GM18526 (cell line): ENCODE data around the gene EML2.
A peak's percentile ranks its signal among the peaks of the same experiment; 100 is the strongest.

Source experiments
- POLR2A ChIP-seq: IDR thresholded peaks from 3 replicates; pipeline ENCODE4 v1.6.1; 2011; ENCODE audit not compliant: insufficient read length; ENCODE audit errors: extremely low read depth

EML2 gene

GRCh38 chr19:45601115-45601514, 38.1 kb downstream of the EML2 start:
- no peak for TF ChIP-seq POLR2A

GRCh38 chr19:45600340-45600885, 38.8 kb downstream of the EML2 start:
- TF ChIP-seq POLR2A, result no peak

GRCh38 chr19:45599286-45599685, 39.9 kb downstream of the EML2 start:
- TF ChIP-seq POLR2A, result no peak

- no peak for TF ChIP-seq POLR2A
Measured at GRCh38 chr19:45598267-45599001, 40.8 kb downstream of the EML2 start.

- TF ChIP-seq POLR2A, result no peak
Measured at GRCh38 chr19:45597425-45598111, 41.6 kb downstream of the EML2 start.

GRCh38 chr19:45595814-45596213, 43.4 kb downstream of the EML2 start:
- TF ChIP-seq POLR2A, result no peak

- no peak for TF ChIP-seq POLR2A
Measured at GRCh38 chr19:45593520-45593919, 45.7 kb downstream of the EML2 start.

GRCh38 chr19:45592366-45592765, 46.8 kb downstream of the EML2 start:
- TF ChIP-seq POLR2A, result no peak

GRCh38 chr19:45591638-45592005, 47.6 kb downstream of the EML2 start:
- TF ChIP-seq POLR2A, result no peak

GRCh38 chr19:45591004-45591637, 48.1 kb downstream of the EML2 start:
- TF ChIP-seq POLR2A, result no peak

- TF ChIP-seq POLR2A, result no peak
Measured at GRCh38 chr19:45590300-45591003, 48.7 kb downstream of the EML2 start.

- no peak for TF ChIP-seq POLR2A
Measured at GRCh38 chr19:45589768-45590167, 49.4 kb downstream of the EML2 start.

- TF ChIP-seq POLR2A, result no peak
Measured at GRCh38 chr19:45587873-45588272, 51.3 kb downstream of the EML2 start.

GRCh38 chr19:45585158-45585577, 54.0 kb downstream of the EML2 start:
- TF ChIP-seq POLR2A, result no peak

- peak; percentile 69 for TF ChIP-seq POLR2A
Measured at GRCh38 chr19:45584332-45585157, 54.7 kb downstream of the EML2 start, which contains the start of gene OPA3. TSS of gene OPA3 (minus strand) at chr19:45584802. CDS start at chr19:45584764, 38 bp downstream.

- TF ChIP-seq POLR2A, result no peak
Measured at GRCh38 chr19:45581576-45581975, 57.6 kb downstream of the EML2 start.
